OCI-LY1 (cell line): ENCODE data around the gene CXCL3.

Source experiments
- H2AFZ ChIP-seq: fragments of 200-600 bp; sonication (generic), shearing (Covaris generic); 2 replicates; pipeline ENCODE4 v1.6.0; 2014; ENCODE audit warnings: antibody characterized with exemption, mild to moderate bottlenecking, low read length
- H3F3A ChIP-seq: fragments of 200-600 bp; sonication (generic), shearing (Covaris generic); 2 replicates; pipeline ENCODE4 v1.6.0; 2014; ENCODE audit warnings: mild to moderate bottlenecking, antibody characterized with exemption, low read length, moderate library complexity; ENCODE audit not compliant: insufficient read depth
- H3K27ac ChIP-seq: fragments of 200-600 bp; sonication (generic); 2 replicates; pipeline ENCODE4 v1.5.1; 2014; ENCODE audit warnings: low read length, mixed run types, mild to moderate bottlenecking, low read depth; ENCODE audit not compliant: poor library complexity, severe bottlenecking
- H3K27me3 ChIP-seq: fragments of 200-600 bp; sonication (generic); 2 replicates; pipeline ENCODE4 v1.6.0; 2014; ENCODE audit warnings: antibody characterized with exemption, mild to moderate bottlenecking, low read length, moderate library complexity; ENCODE audit not compliant: insufficient read depth
- H3K36me3 ChIP-seq: fragments of 200-600 bp; sonication (generic); 2 replicates; pipeline ENCODE4 v1.6.1; 2014; ENCODE audit warnings: mild to moderate bottlenecking, antibody characterized with exemption, low read length, moderate library complexity, mixed read lengths; ENCODE audit not compliant: insufficient read depth
- H3K4me1 ChIP-seq: fragments of 200-600 bp; sonication (generic); 2 replicates; pipeline ENCODE4 v1.5.1; 2014; ENCODE audit warnings: mild to moderate bottlenecking, low read length, moderate library complexity; ENCODE audit not compliant: insufficient read depth, severe bottlenecking
- H3K4me2 ChIP-seq: fragments of 200-600 bp; sonication (generic), shearing (Covaris generic); 2 replicates; pipeline ENCODE4 v1.6.1; 2014; ENCODE audit warnings: low read length
- H3K4me3 ChIP-seq: fragments of 200-600 bp; sonication (generic); 2 replicates; pipeline ENCODE4 v1.5.1; 2014; ENCODE audit warnings: low read length, low read depth, mild to moderate bottlenecking, mixed read lengths; ENCODE audit not compliant: poor library complexity, severe bottlenecking
- H3K79me2 ChIP-seq: fragments of 200-600 bp; shearing (Covaris generic); 2 replicates; pipeline ENCODE4 v1.6.1; 2016; ENCODE audit warnings: mixed run types, low read length, mixed read lengths; ENCODE audit not compliant: insufficient read depth
- H3K9ac ChIP-seq: fragments of 200-600 bp; sonication (generic), shearing (Covaris generic); 2 replicates; pipeline ENCODE4 v1.6.1; 2014; ENCODE audit warnings: mild to moderate bottlenecking, low read length, mixed read lengths
- H3K9me2 ChIP-seq: fragments of 200-600 bp; sonication (generic), shearing (Covaris generic); 2 replicates; pipeline ENCODE4 v1.6.1; 2014; ENCODE audit warnings: low read depth, mild to moderate bottlenecking, low read length, mixed read lengths
- H3K9me3 ChIP-seq: fragments of 200-600 bp; shearing (Covaris generic); 2 replicates; pipeline ENCODE4 v1.6.1; 2014; ENCODE audit warnings: low read length, mixed read lengths
- H4K20me1 ChIP-seq: fragments of 200-600 bp; sonication (generic), shearing (Covaris generic); 2 replicates; pipeline ENCODE4 v1.6.0; 2016; ENCODE audit warnings: mild to moderate bottlenecking, low read length; ENCODE audit not compliant: insufficient read depth
- CTCF ChIP-seq: fragments of 200-600 bp; sonication (generic), shearing (Covaris generic); IDR thresholded peaks from 2 replicates; pipeline ENCODE4 v1.5.1; 2017; ENCODE audit warnings: mild to moderate bottlenecking, antibody characterized with exemption, low read length, moderate library complexity, mixed read lengths
- EZH2 ChIP-seq: fragments of 200-600 bp; sonication (generic), shearing (Covaris generic); IDR thresholded peaks from 2 replicates; pipeline ENCODE4 v1.8.0; 2017; ENCODE audit warnings: borderline replicate concordance, mixed run types, mild to moderate bottlenecking, antibody characterized with exemption, low read length, moderate library complexity, mixed read lengths

CXCL3 gene

GRCh38 chr4:73988061-73988460 is 50.4 kb downstream of the CXCL3 start, which contains the start of gene PPBP:
TSS of gene PPBP (minus strand) at chr4:73988190. CDS start at chr4:73988103, 87 bp downstream.
- Histone ChIP-seq H3K9me2 (no peaks in the 10 kb centered on the region), H3K36me3 (no peaks in the 10 kb centered on the region), H3K4me2 (no peak within 1 kb of the TSS), H3K4me3 (no peak within 1 kb of the TSS), H2AFZ (no peak within 1 kb of the TSS), H3K79me2 (no peaks in the 10 kb centered on the region), H4K20me1 (no peaks in the 10 kb centered on the region), H3F3A (no peaks in the 10 kb centered on the region), H3K27me3 (no peaks in the 10 kb centered on the region), H3K9ac (no peak within 1 kb of the TSS), H3K4me1 (no peaks in the 10 kb centered on the region), H3K9me3 (no peaks in the 10 kb centered on the region), H3K27ac (no peak within 1 kb of the TSS)
- TF ChIP-seq CTCF (no peak), EZH2 (no peak)
